Gastrocnemius medialis (tissue), 4 donors: Measurements from ENCODE around the gene MOB3B. TPM values are rescaled to one million over a fixed set of nuclear protein-coding genes. Genes with fewer than 3 reads are reported as not detected.

Experiments used
- ATAC-seq, 2 donors: fragments of 150-250 bp; one replicate each; pipeline ENCODE4 v1.9.1; 2016
- DNase-seq, 2 donors: peaks; one replicate each; pipeline ENCODE4 v3.0.0-alpha.2; 2019
- H3K27ac ChIP-seq, 4 donors: fragments of 200-600 bp; sonication (generic); 1 replicate in 1 of 4; 2 replicates in 3 of 4; pipeline ENCODE4 v1.5.1; 2016 to 2018; ENCODE audit warnings: mild to moderate bottlenecking in 2 of 4, moderate library complexity in 1 of 4
- H3K27me3 ChIP-seq, 3 donors: fragments of 200-600 bp; sonication (generic) in 2 of 3; 1 replicate in 1 of 3; 2 replicates in 2 of 3; pipeline versions ENCODE4 v1.5.1 to v1.6.0; 2016 to 2019; ENCODE audit warnings: mild to moderate bottlenecking in 1 of 3, moderate library complexity in 1 of 3
- H3K36me3 ChIP-seq, 2 donors: fragments of 200-600 bp; sonication (generic) in 1 of 2; one replicate each; pipeline ENCODE4 v1.5.1; 2017 to 2018
- H3K4me1 ChIP-seq, 2 donors: fragments of 200-600 bp; sonication (generic) in 1 of 2; one replicate each; pipeline ENCODE4 v1.5.1; 2016 to 2017; ENCODE audit warnings: mild to moderate bottlenecking in 2 of 2
- H3K4me3 ChIP-seq, 4 donors: fragments of 200-600 bp; sonication (generic) in 3 of 4; 1 replicate in 1 of 4; 2 replicates in 3 of 4; pipeline ENCODE4 v1.5.1; 2016 to 2019; ENCODE audit warnings: mild to moderate bottlenecking in 2 of 4
- H3K9me3 ChIP-seq, 3 donors: fragments of 200-600 bp; sonication (generic) in 2 of 3; 1 replicate in 1 of 3; 2 replicates in 2 of 3; pipeline ENCODE4 v1.5.1; 2016 to 2019
- POLR2A ChIP-seq, 2 donors: fragments of 450-650 bp; IDR thresholded peaks; one replicate each; pipeline ENCODE4 v1.6.1; 2017; ENCODE audit warnings: antibody characterized with exemption in 2 of 2, mild to moderate bottlenecking in 2 of 2, moderate library complexity in 2 of 2
- in situ Hi-C, 4 donors: fragments of 200-750 bp; cut with MboI; loops; one replicate each; pipeline versions ENCODE4 v1.15.0 to v1.8.0; 2017; ENCODE audit warnings: low sequenced_read_pairs in 4 of 4
- intact Hi-C: fragments of 100-400 bp; cut with DNase I; formaldehyde crosslinking; loops from one replicate; pipeline ENCODE4 v1.15.1; 2023; ENCODE audit warnings: low total_unique reads
- total RNA-seq, 4 donors: library from RNA; depleted of rRNA; stranded (reverse); fragments of >200 nt; gene quantifications; one replicate each; pipeline versions ENCODE4 v1.1.0 to v1.2.3, GENCODE V29; 2016
- TF ChIP-seq, protein P1 (sequence below), 5 experiments: fragments of 450-650 bp in 3 of 5; fragments of 200-600 bp in 2 of 5; sonication (generic) in 2 of 5; IDR thresholded peaks in 4 of 5; conservative IDR thresholded peaks in 1 of 5; 1 replicate in 4 of 5; 2 replicates in 1 of 5; pipeline ENCODE4 v1.5.1; 2016 to 2019; ENCODE audit warnings: antibody characterized with exemption in 5 of 5, mild to moderate bottlenecking in 3 of 5, moderate library complexity in 3 of 5

Gene MOB3B
- total RNA-seq, 4 donors from 2014 or later, result 3.4 to 16.3 (median 12.7) TPM

DNA sequence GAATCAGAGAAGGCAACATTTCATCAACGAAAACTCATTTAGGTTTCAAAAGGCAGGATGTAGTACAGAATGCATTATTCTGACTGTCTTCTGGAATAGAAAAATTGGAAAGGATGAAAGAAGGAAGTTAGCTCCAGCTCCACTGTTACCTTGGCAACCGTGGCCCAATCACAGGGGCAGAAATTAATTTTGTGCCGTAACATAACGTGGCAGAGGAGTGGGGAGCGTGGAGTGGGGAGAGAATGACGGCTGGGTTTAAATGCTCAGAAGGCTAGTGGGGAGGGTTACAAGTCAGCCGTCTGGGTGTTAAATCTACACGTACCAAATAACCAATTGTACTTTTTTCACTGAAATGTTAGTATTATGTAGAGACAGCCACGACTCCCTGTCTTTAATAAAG, 200.3 kb downstream of the MOB3B start:
- H3K27me3 ChIP-seq, result no peaks in the 10 kb centered on the region
- H3K4me3 ChIP-seq, result no peak overlapping the region
- TF ChIP-seq, protein P1, sequence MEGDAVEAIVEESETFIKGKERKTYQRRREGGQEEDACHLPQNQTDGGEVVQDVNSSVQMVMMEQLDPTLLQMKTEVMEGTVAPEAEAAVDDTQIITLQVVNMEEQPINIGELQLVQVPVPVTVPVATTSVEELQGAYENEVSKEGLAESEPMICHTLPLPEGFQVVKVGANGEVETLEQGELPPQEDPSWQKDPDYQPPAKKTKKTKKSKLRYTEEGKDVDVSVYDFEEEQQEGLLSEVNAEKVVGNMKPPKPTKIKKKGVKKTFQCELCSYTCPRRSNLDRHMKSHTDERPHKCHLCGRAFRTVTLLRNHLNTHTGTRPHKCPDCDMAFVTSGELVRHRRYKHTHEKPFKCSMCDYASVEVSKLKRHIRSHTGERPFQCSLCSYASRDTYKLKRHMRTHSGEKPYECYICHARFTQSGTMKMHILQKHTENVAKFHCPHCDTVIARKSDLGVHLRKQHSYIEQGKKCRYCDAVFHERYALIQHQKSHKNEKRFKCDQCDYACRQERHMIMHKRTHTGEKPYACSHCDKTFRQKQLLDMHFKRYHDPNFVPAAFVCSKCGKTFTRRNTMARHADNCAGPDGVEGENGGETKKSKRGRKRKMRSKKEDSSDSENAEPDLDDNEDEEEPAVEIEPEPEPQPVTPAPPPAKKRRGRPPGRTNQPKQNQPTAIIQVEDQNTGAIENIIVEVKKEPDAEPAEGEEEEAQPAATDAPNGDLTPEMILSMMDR (IDR thresholded peaks at IDR 0.05 in 4 of 5, conservative IDR thresholded peaks at IDR 0.05 in 1 of 5), result no peak
- no peak for TF ChIP-seq POLR2A (IDR thresholded peaks at IDR 0.05)
- no peaks in the 10 kb centered on the region for H3K36me3 ChIP-seq
- no peak overlapping the region for H3K27ac ChIP-seq
- intact Hi-C loops, result no loop called here
- in situ Hi-C loops, result no loop called here
- ATAC-seq, result no peak
- DNase-seq, result no peak
- peaks cover 6 to 8% of the 10 kb centered on the region in 2 donors for H3K4me1 ChIP-seq
- H3K9me3 ChIP-seq, result no peaks in the 10 kb centered on the region

DNA sequence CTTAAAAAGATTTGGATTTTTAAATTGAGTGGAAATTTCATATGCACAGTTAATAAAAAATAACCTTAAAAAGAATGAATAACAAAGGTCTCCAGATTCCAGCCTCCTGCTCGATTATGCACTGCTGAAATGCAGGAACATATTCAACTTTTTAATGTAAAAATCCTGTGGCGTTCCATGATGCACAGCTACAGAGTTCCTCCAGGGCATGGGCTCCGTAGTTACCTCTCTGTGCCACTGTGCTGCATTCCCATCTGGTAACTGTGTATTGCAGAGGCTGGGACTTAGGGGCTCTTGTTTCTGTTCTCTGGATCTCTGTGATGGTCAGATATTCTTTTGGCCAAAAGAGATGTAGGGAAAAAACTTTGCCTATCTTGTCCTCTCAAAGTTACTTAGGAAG, 201.1 kb downstream of the MOB3B start:
- H3K27me3 ChIP-seq, result no peaks in the 10 kb centered on the region
- TF ChIP-seq, protein P1 (IDR thresholded peaks at IDR 0.05 in 4 of 5, conservative IDR thresholded peaks at IDR 0.05 in 1 of 5), result no peak
- TF ChIP-seq POLR2A (IDR thresholded peaks at IDR 0.05), result no peak
- no peaks in the 10 kb centered on the region for H3K36me3 ChIP-seq
- H3K27ac ChIP-seq, result no peak overlapping the region
- ATAC-seq (no peak), DNase-seq (no peak)
- H3K4me1 ChIP-seq, result peaks cover 2 to 3% of the 10 kb centered on the region in 2 donors
- H3K4me3 ChIP-seq, result no peak overlapping the region
- intact Hi-C loops (no loop called here), in situ Hi-C loops (no loop called here)
- no peaks in the 10 kb centered on the region for H3K9me3 ChIP-seq

DNA sequence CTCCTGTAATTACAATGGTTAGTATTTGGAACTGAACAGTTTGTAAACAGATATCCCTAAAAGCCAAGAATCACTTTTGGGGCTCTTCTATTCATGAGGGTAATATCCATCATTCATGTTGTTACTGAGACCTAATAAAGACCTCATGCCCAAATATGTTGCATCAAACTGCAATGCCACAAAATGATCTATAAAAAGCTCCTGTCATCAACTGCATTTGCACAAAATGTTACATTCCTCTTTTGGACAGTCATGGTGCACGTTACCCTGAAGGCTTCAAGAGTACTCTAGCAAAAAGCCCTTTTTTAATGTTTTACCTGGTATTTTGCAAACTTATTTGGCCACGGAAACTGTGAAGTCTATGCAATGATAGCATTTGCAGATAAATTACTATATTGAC, 218.4 kb downstream of the MOB3B start:
- intact Hi-C loops, result no loop called here
- TF ChIP-seq POLR2A (IDR thresholded peaks at IDR 0.05), result no peak
- TF ChIP-seq, protein P1 (IDR thresholded peaks at IDR 0.05 in 4 of 5, conservative IDR thresholded peaks at IDR 0.05 in 1 of 5), result no peak
- Histone ChIP-seq H3K27me3 (no peaks in the 10 kb centered on the region), H3K27ac (no peak overlapping the region), H3K9me3 (no peaks in the 10 kb centered on the region), H3K4me1 (no peaks in the 10 kb centered on the region), H3K4me3 (no peak overlapping the region), H3K36me3 (no peaks in the 10 kb centered on the region)
- DNase-seq (no peak), ATAC-seq (no peak)
- in situ Hi-C loops, result no loop called here

DNA sequence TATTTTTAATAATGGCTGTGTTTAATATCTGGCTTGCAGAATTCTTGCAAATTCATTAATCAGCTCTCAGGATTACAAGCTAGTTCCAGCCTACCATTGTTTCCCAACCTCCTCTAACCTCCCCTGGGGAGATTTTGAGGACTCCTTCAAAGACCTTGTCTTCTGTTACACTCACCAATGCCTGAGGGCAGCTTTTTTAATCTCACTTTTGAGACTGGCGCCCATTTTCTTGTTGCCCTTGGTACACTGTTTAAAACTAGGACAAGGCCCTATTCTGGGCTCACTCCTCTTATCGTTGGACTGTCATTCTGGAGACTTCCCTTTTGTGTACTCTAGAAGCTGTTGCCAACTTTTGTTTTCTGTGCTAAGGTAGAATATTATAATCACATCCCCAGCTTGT, 219.0 kb downstream of the MOB3B start:
- TF ChIP-seq POLR2A (IDR thresholded peaks at IDR 0.05), result no peak
- TF ChIP-seq, protein P1 (IDR thresholded peaks at IDR 0.05 in 4 of 5, conservative IDR thresholded peaks at IDR 0.05 in 1 of 5), result no peak
- no peaks in the 10 kb centered on the region for H3K36me3 ChIP-seq
- in situ Hi-C loops (no loop called here), intact Hi-C loops (no loop called here)
- DNase-seq, result no peak
- H3K27me3 ChIP-seq, result no peaks in the 10 kb centered on the region
- H3K4me1 ChIP-seq, result no peaks in the 10 kb centered on the region
- H3K4me3 ChIP-seq, result no peak overlapping the region
- ATAC-seq, result no peak
- H3K9me3 ChIP-seq, result no peaks in the 10 kb centered on the region
- H3K27ac ChIP-seq, result no peak overlapping the region

DNA sequence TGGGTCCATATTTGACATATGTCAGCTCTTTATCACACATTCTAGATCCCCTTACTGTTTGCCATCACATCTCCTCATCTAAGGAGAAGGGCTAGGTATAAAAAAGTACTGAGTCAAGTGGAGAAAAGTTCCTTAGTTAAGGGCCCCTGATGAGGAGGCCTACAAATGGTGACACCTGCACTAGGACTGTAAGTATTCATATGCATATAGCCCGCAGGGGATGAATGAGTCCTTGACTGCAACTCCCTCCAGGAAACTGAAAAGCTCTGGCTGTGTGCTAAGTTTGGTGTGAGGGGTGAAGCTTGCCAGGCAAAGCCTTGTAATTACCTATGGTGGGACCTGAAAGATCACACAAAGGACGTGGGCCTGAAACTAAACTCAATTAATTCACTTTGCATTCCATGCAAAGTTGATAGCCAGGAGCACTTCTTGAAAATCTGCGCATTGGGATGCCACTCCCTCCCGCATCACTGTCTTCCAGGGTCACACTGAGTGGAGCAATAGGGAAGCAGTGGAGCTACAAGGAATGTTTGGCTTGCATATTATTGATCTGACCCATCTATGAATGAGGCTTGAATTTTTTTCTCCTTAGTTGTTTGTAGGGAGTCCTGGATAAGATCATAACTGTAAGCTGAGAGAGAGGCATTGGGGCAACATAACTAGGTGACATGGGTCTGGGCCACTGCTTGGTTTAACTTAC, 220.8 kb downstream of the MOB3B start:
- Histone ChIP-seq H3K27me3 (no peaks in the 10 kb centered on the region), H3K4me3 (no peak overlapping the region), H3K27ac (no peak overlapping the region), H3K36me3 (no peaks in the 10 kb centered on the region), H3K9me3 (no peaks in the 10 kb centered on the region), H3K4me1 (no peaks in the 10 kb centered on the region)
- no peak for ATAC-seq
- TF ChIP-seq POLR2A (IDR thresholded peaks at IDR 0.05), result no peak
- DNase-seq, result no peak
- intact Hi-C loops (no loop called here), in situ Hi-C loops (no loop called here)
